Activated CD8-positive, alpha-beta memory T cell treated with anti-CD3 and anti-CD28 coated beads for 48 hours (primary cell): ENCODE measurements around the gene JUN.
"Not testable (repeated sequence)": the region's sequence is repeated elsewhere in the genome, so short reads cannot be mapped to it uniquely, and the experiment has no call there.

Source experiments
- DNase-seq, 3 experiments: peaks; one replicate each; pipeline ENCODE4 v3.0.0-alpha.2; 2020; ENCODE audit warnings: low read depth in 2 of 3, low spot score in 2 of 3

The JUN gene

GRCh38 chr1:58809325-58810010 is 25.6 kb upstream of the JUN start:
- DNase-seq = no peak

GRCh38 chr1:58808077-58808476 is 24.2 kb upstream of the JUN start:
- no peak for DNase-seq

GRCh38 chr1:58805716-58806571 is 22.1 kb upstream of the JUN start:
- no peak for DNase-seq

- DNase-seq = no peak
Measured at GRCh38 chr1:58804853-58805565, 21.2 kb upstream of the JUN start.

- DNase-seq = no peak
Measured at GRCh38 chr1:58803858-58804257, 20.0 kb upstream of the JUN start.

- DNase-seq = no peak
Measured at GRCh38 chr1:58802640-58803399, 19.0 kb upstream of the JUN start.

- not testable (repeated sequence) for DNase-seq
Measured at GRCh38 chr1:58801286-58801685, 17.4 kb upstream of the JUN start.

- DNase-seq = no peak
Measured at GRCh38 chr1:58799650-58800049, 15.8 kb upstream of the JUN start.

- no peak for DNase-seq
Measured at GRCh38 chr1:58798910-58799442, 15.1 kb upstream of the JUN start.

GRCh38 chr1:58796416-58796815 is 12.6 kb upstream of the JUN start:
- DNase-seq = no peak

- DNase-seq = no peak
Measured at GRCh38 chr1:58794585-58794984, 10.7 kb upstream of the JUN start.

- no peak for DNase-seq
Measured at GRCh38 chr1:58792846-58793245, 9.0 kb upstream of the JUN start.

- no peak for DNase-seq
Measured at GRCh38 chr1:58791106-58791505, 7.3 kb upstream of the JUN start.

GRCh38 chr1:58789996-58790660 is 6.3 kb upstream of the JUN start:
- DNase-seq = no peak

GRCh38 chr1:58789322-58789856 is 5.5 kb upstream of the JUN start:
- no peak for DNase-seq

GRCh38 chr1:58788259-58788658 is 4.4 kb upstream of the JUN start:
- no peak for DNase-seq

GRCh38 chr1:58786927-58787245 is 3.0 kb upstream of the JUN start:
- DNase-seq = no peak

- DNase-seq = no peak
Measured at GRCh38 chr1:58786184-58786926, 2.5 kb upstream of the JUN start.

- peak in 2 of 3 experiments; percentile 5 to 11 for DNase-seq
Measured at GRCh38 chr1:58785442-58786058, 1.7 kb upstream of the JUN start.
